Loucy (cell line): Measurements from ENCODE around the gene DOCK3.

Experiments
- EZH2phosphoT487 ChIP-seq: fragments of 200-600 bp; IDR thresholded peaks from 2 replicates; pipeline ENCODE4 v1.6.1; 2018; ENCODE audit warnings: antibody characterized with exemption, mild to moderate bottlenecking, moderate library complexity, borderline replicate concordance
- TF ChIP-seq, protein P1 (sequence below): fragments of 200-600 bp; sonication (generic); conservative IDR thresholded peaks from 2 replicates; pipeline ENCODE4 v1.5.1; 2014; ENCODE audit warnings: mild to moderate bottlenecking, antibody characterized with exemption, low read length

DNA sequence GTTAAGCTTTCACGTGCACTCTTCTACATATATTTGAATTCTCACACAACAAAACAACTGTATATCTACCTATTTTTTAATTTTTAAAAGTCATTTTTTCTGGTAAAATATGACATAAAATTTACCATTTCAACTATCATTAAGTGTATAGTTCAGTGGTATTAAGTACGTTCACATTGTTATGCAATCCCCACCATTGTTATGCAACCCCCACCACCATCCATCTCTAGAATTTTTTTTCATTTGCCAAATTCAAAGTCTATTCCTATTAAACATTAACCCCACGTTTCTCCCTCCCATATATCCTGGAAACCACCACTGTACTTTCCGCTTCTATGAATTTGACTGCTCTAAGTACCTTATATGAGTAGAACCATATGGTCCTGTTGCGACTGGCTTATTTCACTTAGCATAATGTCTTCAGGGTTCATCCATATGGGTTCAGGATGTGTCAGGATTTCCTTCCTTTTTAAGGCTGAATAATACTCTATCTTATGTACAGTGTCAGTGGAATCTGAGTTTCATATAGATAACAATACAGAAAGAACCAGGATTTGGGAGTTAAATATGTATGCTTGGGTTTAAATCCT, 279.2 kb downstream of the DOCK3 start:
- TF ChIP-seq, protein P1, sequence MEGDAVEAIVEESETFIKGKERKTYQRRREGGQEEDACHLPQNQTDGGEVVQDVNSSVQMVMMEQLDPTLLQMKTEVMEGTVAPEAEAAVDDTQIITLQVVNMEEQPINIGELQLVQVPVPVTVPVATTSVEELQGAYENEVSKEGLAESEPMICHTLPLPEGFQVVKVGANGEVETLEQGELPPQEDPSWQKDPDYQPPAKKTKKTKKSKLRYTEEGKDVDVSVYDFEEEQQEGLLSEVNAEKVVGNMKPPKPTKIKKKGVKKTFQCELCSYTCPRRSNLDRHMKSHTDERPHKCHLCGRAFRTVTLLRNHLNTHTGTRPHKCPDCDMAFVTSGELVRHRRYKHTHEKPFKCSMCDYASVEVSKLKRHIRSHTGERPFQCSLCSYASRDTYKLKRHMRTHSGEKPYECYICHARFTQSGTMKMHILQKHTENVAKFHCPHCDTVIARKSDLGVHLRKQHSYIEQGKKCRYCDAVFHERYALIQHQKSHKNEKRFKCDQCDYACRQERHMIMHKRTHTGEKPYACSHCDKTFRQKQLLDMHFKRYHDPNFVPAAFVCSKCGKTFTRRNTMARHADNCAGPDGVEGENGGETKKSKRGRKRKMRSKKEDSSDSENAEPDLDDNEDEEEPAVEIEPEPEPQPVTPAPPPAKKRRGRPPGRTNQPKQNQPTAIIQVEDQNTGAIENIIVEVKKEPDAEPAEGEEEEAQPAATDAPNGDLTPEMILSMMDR: no peak
- no peak for TF ChIP-seq EZH2phosphoT487
